Measurements from ENCODE around the gene PRG3. TPM values are rescaled to one million over a fixed set of nuclear protein-coding genes. Genes with fewer than 3 reads are reported as not detected.

The PRG3 gene
- total and polyA plus RNA-seq, 2 donors (not counting 3 experiments of a cell fraction or from before 2014, with no cell fraction given): not detected

GRCh38 chr11:57331720-57332119 lies 49.2 kb downstream of the PRG3 start:
- Histone ChIP-seq H2AFZ (ENCODE audit: low read depth, low read length) (no peak overlapping the region), H4K20me1 (replicated peaks; ENCODE audit: control insufficient read depth, extremely low read depth, insufficient read depth, low read length) (no peaks in the 10 kb centered on the region), H3K36me3 (ENCODE audit: control insufficient read depth in 2 of 2, extremely low read depth in 1 of 2, insufficient read depth in 2 of 2, low read length in 2 of 2) (peaks cover 34 to 41% of the 10 kb centered on the region in 2 experiments), H3K4me1 (ENCODE audit: control insufficient read depth, extremely low read depth, insufficient read depth, low read length) (peaks cover 17% of the 10 kb centered on the region), H3K27me3 (ENCODE audit: control insufficient read depth in 2 of 2, insufficient read depth in 2 of 2, low read length in 2 of 2) (no peaks in the 10 kb centered on the region), H3K9ac (replicated peaks; ENCODE audit: extremely low read depth, insufficient read depth, low read length) (no peak overlapping the region), H3K9me3 (replicated peaks; ENCODE audit: control insufficient read depth, insufficient read depth, low read length) (no peaks in the 10 kb centered on the region), H3K9me1 (replicated peaks; ENCODE audit: control insufficient read depth, extremely low read depth, insufficient read depth, low read length) (no peaks in the 10 kb centered on the region), H3K4me2 (ENCODE audit: insufficient read depth, low read length) (no peak overlapping the region), H3K4me3 (replicated peaks in 1 of 3; ENCODE audit: insufficient read depth in 1 of 3, low read depth in 1 of 3, low read length in 3 of 3) (no peak overlapping the region), H3K79me2 (ENCODE audit: control insufficient read depth, insufficient read depth, low read length) (peaks cover 28% of the 10 kb centered on the region), H3K27ac (ENCODE audit: insufficient read depth, low read depth, low read length) (no peak overlapping the region)
- intact Hi-C loops (cut with micrococcal nuclease) (no loop called here), dilution Hi-C loops (cut with MboI; ENCODE audit: extremely low pct_ligation_motif_present, low sequenced_read_pairs) (no loop called here)
- ChIA-PET POLR2A (interaction anchor here (0.6 kb wide), 1 partner anchor 57 kb away, joined by 4 read pairs; no protein-coding TSS in a partner anchor), CTCF (no interaction called here)
- no peak for DNase-seq (ENCODE audit: low read depth, low spot score)
- FAIRE-seq: no peak
- BruUV-seq (replicated peaks): no TSS peak
- TF ChIP-seq POLR2A (IDR thresholded peaks at IDR 0.05; ENCODE audit: low read depth, low read length) (no peak), CTCF (IDR thresholded peaks at IDR 0.05; ENCODE audit: extremely low read depth in 1 of 2, insufficient read depth in 1 of 2, low read depth in 1 of 2, low read length in 2 of 2) (no peak), MYC (IDR thresholded peaks at IDR 0.05; ENCODE audit: low read depth, low read length) (no peak), GATA2 (IDR thresholded peaks at IDR 0.05; ENCODE audit: insufficient read depth, insufficient read length, low read depth, low read length) (no peak), JUN (IDR thresholded peaks at IDR 0.05; ENCODE audit: borderline replicate concordance, insufficient read depth, insufficient read length, low read depth) (no peak), FOS (IDR thresholded peaks at IDR 0.05; ENCODE audit: borderline replicate concordance, insufficient read depth, low read length) (no peak), POLR2AphosphoS5 (IDR thresholded peaks at IDR 0.05; ENCODE audit: insufficient read depth, low read depth, low read length) (no peak), EZH2 (IDR thresholded peaks at IDR 0.05; ENCODE audit: borderline replicate concordance, low read depth, low read length, severe bottlenecking) (no peak), MAX (IDR thresholded peaks at IDR 0.05; ENCODE audit: insufficient read depth, insufficient read length) (no peak)

Data from endothelial cell of umbilical vein (primary cell).